ENCODE data around the gene SPECC1L. TPM values are rescaled to one million over a fixed set of nuclear protein-coding genes. Genes with fewer than 3 reads are reported as not detected.

SPECC1L gene
- total and polyA plus RNA-seq, 5 donors from 2014 or later, result 4.1 to 39.6 (median 5.8) TPM

DNA sequence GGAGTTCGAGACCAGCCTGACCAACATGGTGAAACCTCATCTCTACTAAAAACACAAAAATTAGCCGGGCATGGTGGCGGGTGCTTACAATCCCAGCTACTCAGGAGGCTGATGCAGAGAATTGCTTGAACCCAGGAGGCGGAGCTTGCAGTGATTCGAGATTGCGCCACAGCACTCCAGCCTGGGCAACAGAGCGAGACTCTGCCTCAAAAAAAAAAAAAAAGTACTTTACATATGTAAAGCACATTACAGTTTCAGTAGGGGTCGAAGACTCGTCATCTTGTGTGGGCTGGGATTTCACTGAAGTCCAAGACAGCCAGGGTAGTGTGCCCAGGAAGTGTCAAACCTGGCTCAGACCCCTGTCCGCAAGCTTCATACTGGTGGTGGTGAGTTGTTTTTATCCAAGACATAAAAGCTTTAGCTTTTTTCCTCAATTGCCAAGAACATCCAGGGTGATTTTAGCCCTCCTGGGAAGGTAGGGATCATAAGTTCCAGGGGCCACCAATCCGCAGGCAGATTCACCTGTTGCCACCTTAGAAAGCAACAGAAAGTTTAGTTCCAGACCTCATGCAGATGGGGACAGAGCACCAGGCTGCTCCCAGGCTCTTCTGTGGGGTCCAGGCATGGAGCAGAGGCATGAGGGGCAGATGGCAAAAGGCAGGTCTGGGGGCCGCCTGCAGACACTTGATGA, 135.1 kb downstream of the SPECC1L start:
- H3K9me3 Mint-ChIP-seq, result no peaks in the 10 kb centered on the region
- H3K4me3 Mint-ChIP-seq, result no peak overlapping the region
- ATAC-seq (ENCODE audit: low read depth in 2 of 2) (no peak), DNase-seq (no peak)
- Histone ChIP-seq H3K27ac (ENCODE audit: insufficient read depth, low read length, poor library complexity, severe bottlenecking) (no peak overlapping the region), H3K36me3 (ENCODE audit: control insufficient read depth, insufficient read depth, low read length) (peaks cover 8% of the 10 kb centered on the region), H3K4me1 (ENCODE audit: control insufficient read depth, insufficient read depth, low read length, poor library complexity, severe bottlenecking) (peaks cover 10% of the 10 kb centered on the region), H3K9me3 (ENCODE audit: control insufficient read depth in 2 of 2, low read length in 2 of 2) (no peaks in the 10 kb centered on the region), H3K4me3 (ENCODE audit: low read depth, low read length) (no peak overlapping the region), H3K27me3 (ENCODE audit: control insufficient read depth, insufficient read depth, low read length) (no peaks in the 10 kb centered on the region)
- H3K36me3 Mint-ChIP-seq, result peaks cover 4% of the 10 kb centered on the region
- H3K4me1 Mint-ChIP-seq, result peaks cover 2 to 37% (median 11%) of the 10 kb centered on the region in 4 donors
- H3K27ac Mint-ChIP-seq, result peak overlapping the region in 1 of 3 donors; percentile 38
- no peaks in the 10 kb centered on the region for H3K27me3 Mint-ChIP-seq

DNA sequence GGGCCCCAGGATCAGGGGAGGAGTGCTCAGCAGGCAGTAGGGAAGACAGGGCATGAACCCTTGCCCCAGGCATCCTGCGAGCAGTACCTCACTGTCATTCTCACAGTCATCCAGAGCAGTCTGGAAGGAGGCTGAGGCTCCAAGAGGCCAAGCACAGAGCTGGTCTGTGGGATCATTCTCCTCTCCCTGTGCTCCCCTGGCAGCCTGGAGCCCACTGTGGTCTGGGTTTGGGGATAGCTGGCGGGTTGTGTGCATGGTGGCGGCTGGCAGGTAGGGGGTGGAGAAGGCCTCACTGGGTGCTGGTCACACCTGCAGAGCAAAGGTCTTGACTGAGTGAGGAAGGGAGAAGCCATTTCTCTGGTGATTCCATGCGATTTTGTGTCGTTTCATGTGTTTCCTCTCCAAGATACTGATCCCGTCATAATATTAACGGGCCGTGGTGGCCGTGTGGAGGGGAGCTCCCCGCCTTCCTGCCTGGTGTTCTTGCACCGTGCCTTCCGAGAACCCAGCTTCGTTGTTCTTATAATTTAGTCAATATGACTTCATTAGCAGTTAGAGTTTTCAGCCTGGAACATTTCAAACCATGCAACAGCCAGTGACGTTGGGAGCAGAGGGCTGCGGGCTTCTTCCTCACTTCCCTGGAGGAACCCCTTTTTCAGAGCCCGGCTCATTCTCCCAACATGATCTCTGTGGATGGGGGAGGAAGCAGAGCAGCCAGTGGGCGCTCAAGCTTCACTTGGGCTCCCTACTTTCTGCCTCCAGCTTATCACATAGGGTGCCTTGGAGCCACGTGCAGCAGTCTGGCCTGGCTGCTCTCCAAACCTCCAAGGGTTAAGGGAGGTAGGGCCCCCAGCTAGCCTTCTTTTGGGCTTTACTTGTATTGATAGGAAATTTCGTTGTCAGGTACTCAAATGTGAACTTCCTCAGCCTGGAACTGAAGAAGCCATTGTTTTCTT, 136.0 kb downstream of the SPECC1L start:
- no peak overlapping the region for H3K4me3 ChIP-seq (ENCODE audit: low read depth, low read length)
- Mint-ChIP-seq H3K27ac (peak overlapping the region in 2 of 3 donors; percentile 75 to 79), H3K36me3 (peaks cover 4% of the 10 kb centered on the region), H3K4me1 (peaks cover 0 to 29% (median 9%) of the 10 kb centered on the region in 4 donors), H3K4me3 (no peak overlapping the region), H3K27me3 (no peaks in the 10 kb centered on the region), H3K9me3 (no peaks in the 10 kb centered on the region)
- H3K9me3 ChIP-seq (ENCODE audit: control insufficient read depth in 2 of 2, low read length in 2 of 2), result no peaks in the 10 kb centered on the region
- H3K36me3 ChIP-seq (ENCODE audit: control insufficient read depth, insufficient read depth, low read length), result peaks cover 12% of the 10 kb centered on the region
- H3K4me1 ChIP-seq (ENCODE audit: control insufficient read depth, insufficient read depth, low read length, poor library complexity, severe bottlenecking), result peaks cover 10% of the 10 kb centered on the region
- H3K27ac ChIP-seq (ENCODE audit: insufficient read depth, low read length, poor library complexity, severe bottlenecking), result no peak overlapping the region
- DNase-seq (no peak), ATAC-seq (ENCODE audit: low read depth in 2 of 2) (no peak)
- H3K27me3 ChIP-seq (ENCODE audit: control insufficient read depth, insufficient read depth, low read length), result no peaks in the 10 kb centered on the region

DNA sequence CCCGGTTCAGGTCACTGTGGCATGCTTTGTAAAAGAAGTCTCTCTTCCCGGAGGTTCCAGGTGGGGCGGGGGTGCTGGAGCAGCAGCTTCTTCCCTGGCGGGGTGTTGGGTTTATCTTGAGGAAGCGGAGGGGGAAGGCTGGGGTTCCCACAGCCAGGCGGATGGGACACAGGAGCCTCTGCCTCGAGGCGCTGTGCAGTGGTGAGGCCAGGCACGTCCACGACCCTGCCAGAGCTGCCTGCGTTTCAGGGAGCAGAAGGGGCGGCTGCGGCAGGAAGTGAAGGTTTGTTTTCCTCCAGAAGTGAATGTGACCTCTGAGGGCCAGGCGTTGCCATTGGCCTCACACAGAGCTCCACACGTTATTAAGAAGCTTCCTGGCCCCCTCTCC, 136.6 kb downstream of the SPECC1L start:
- H3K9me3 Mint-ChIP-seq, result no peaks in the 10 kb centered on the region
- no peaks in the 10 kb centered on the region for H3K27me3 ChIP-seq (ENCODE audit: control insufficient read depth, insufficient read depth, low read length)
- H3K4me3 ChIP-seq (ENCODE audit: low read depth, low read length), result no peak overlapping the region
- H3K27me3 Mint-ChIP-seq, result no peaks in the 10 kb centered on the region
- H3K9me3 ChIP-seq (ENCODE audit: control insufficient read depth in 2 of 2, low read length in 2 of 2), result no peaks in the 10 kb centered on the region
- ATAC-seq (ENCODE audit: low read depth in 2 of 2) (no peak), DNase-seq (peak in 1 of 3 donors; percentile 26)
- H3K4me1 Mint-ChIP-seq, result peaks cover 0 to 29% (median 9%) of the 10 kb centered on the region in 4 donors
- peak overlapping the region in 1 of 4 donors; percentile 50 for H3K4me3 Mint-ChIP-seq
- peaks cover 4% of the 10 kb centered on the region for H3K36me3 Mint-ChIP-seq
- peaks cover 10% of the 10 kb centered on the region for H3K4me1 ChIP-seq (ENCODE audit: control insufficient read depth, insufficient read depth, low read length, poor library complexity, severe bottlenecking)
- no peak overlapping the region for H3K27ac ChIP-seq (ENCODE audit: insufficient read depth, low read length, poor library complexity, severe bottlenecking)
- peaks cover 17% of the 10 kb centered on the region for H3K36me3 ChIP-seq (ENCODE audit: control insufficient read depth, insufficient read depth, low read length)
- H3K27ac Mint-ChIP-seq, result peak overlapping the region; percentile 75 to 79 (median 76)

- Mint-ChIP-seq H3K36me3 (peaks cover 4% of the 10 kb centered on the region), H3K27me3 (no peaks in the 10 kb centered on the region), H3K9me3 (no peaks in the 10 kb centered on the region), H3K4me3 (no peak overlapping the region), H3K4me1 (peaks cover 0 to 29% (median 9%) of the 10 kb centered on the region in 4 donors), H3K27ac (peak overlapping the region; percentile 62 to 79 (median 74))
- DNase-seq (no peak), ATAC-seq (ENCODE audit: low read depth in 2 of 2) (no peak)
- no peaks in the 10 kb centered on the region for H3K27me3 ChIP-seq (ENCODE audit: control insufficient read depth, insufficient read depth, low read length)
- H3K27ac ChIP-seq (ENCODE audit: insufficient read depth, low read length, poor library complexity, severe bottlenecking), result no peak overlapping the region
- peaks cover 10% of the 10 kb centered on the region for H3K4me1 ChIP-seq (ENCODE audit: control insufficient read depth, insufficient read depth, low read length, poor library complexity, severe bottlenecking)
- H3K9me3 ChIP-seq (ENCODE audit: control insufficient read depth in 2 of 2, low read length in 2 of 2), result no peaks in the 10 kb centered on the region
- H3K36me3 ChIP-seq (ENCODE audit: control insufficient read depth, insufficient read depth, low read length), result peaks cover 20% of the 10 kb centered on the region
- no peak overlapping the region for H3K4me3 ChIP-seq (ENCODE audit: low read depth, low read length)
Measured at GRCh38 chr22:24407884-24408283, 137.3 kb downstream of the SPECC1L start.

DNA sequence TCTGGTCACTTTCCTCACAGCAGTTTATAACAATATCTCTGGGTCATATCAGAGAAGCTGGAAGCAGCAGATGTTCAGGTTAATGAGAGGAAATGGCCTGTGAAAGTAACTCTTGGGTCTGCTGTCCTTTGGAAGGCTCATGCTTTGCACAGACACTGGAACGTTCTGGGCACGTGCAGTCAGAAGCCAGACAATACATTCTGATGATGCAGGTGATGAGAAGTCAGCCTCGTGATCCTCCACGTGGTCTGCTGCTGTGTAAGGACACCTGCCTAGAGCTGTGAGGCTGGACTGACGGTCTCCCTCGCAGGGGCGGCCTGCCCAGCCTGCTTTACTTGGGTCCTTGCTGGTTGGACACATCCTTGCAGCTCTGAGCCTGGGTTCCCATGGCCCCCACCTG, 138.0 kb downstream of the SPECC1L start:
- Histone ChIP-seq H3K4me3 (ENCODE audit: low read depth, low read length) (no peak overlapping the region), H3K27me3 (ENCODE audit: control insufficient read depth, insufficient read depth, low read length) (no peaks in the 10 kb centered on the region), H3K27ac (ENCODE audit: insufficient read depth, low read length, poor library complexity, severe bottlenecking) (no peak overlapping the region), H3K4me1 (ENCODE audit: control insufficient read depth, insufficient read depth, low read length, poor library complexity, severe bottlenecking) (peaks cover 10% of the 10 kb centered on the region), H3K9me3 (ENCODE audit: control insufficient read depth in 2 of 2, low read length in 2 of 2) (no peaks in the 10 kb centered on the region), H3K36me3 (ENCODE audit: control insufficient read depth, insufficient read depth, low read length) (peaks cover 22% of the 10 kb centered on the region)
- H3K4me1 Mint-ChIP-seq, result peaks cover 0 to 29% (median 9%) of the 10 kb centered on the region in 4 donors
- no peaks in the 10 kb centered on the region for H3K27me3 Mint-ChIP-seq
- H3K9me3 Mint-ChIP-seq, result no peaks in the 10 kb centered on the region
- peak overlapping the region in 1 of 3 donors; percentile 56 for H3K27ac Mint-ChIP-seq
- peaks cover 6% of the 10 kb centered on the region for H3K36me3 Mint-ChIP-seq
- ATAC-seq (ENCODE audit: low read depth in 2 of 2) (no peak), DNase-seq (no peak)
- H3K4me3 Mint-ChIP-seq, result no peak overlapping the region

GRCh38 chr22:24409707-24410106, 139.1 kb downstream of the SPECC1L start:
- peak overlapping the region in 2 of 3 donors; percentile 52 to 92 for H3K27ac Mint-ChIP-seq
- peaks cover 10% of the 10 kb centered on the region for H3K4me1 ChIP-seq (ENCODE audit: control insufficient read depth, insufficient read depth, low read length, poor library complexity, severe bottlenecking)
- no peak for ATAC-seq (ENCODE audit: low read depth in 2 of 2)

DNA sequence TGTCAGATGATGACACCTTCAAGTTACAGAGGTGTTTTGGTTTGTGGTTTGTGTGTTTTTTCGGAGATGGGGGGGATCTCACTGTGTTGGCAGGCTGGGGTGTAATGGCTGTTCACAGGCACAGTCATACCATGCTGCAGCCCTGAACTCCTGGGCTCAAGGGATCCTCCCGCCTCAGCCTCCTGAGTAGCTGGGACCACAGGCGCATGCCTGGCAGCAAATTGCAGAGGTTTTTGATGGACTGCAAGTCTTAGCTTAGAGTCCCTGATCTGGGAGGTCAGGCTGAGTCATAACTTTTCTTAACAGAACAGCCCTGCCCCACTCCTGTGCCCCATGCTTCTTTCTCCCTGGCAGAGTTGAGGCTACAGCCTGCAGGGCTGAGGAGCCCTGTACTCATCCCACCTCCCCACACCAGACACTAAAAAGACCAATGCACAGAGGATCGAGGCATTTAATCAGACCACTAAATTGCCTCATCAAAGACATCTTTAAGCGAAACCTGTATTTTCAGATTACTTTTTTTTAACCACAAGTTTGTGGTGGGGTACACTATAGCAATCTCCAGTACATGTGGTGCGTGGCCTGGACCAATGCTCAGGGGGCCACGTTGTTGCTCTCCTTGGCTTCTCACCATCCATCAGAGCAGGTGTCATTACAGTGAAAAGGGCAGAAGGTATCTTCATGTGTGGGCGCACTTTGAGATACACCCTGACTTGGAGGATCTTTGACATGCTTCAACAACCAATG, 139.7 kb downstream of the SPECC1L start:
- Mint-ChIP-seq H3K36me3 (peaks cover 11% of the 10 kb centered on the region), H3K4me1 (peaks cover 0 to 29% (median 9%) of the 10 kb centered on the region in 4 donors), H3K27me3 (no peaks in the 10 kb centered on the region), H3K4me3 (no peak overlapping the region), H3K27ac (peak overlapping the region; percentile 50 to 92 (median 52)), H3K9me3 (no peaks in the 10 kb centered on the region)
- Histone ChIP-seq H3K36me3 (ENCODE audit: control insufficient read depth, insufficient read depth, low read length) (peaks cover 27% of the 10 kb centered on the region), H3K4me1 (ENCODE audit: control insufficient read depth, insufficient read depth, low read length, poor library complexity, severe bottlenecking) (peaks cover 10% of the 10 kb centered on the region), H3K27me3 (ENCODE audit: control insufficient read depth, insufficient read depth, low read length) (no peaks in the 10 kb centered on the region), H3K27ac (ENCODE audit: insufficient read depth, low read length, poor library complexity, severe bottlenecking) (no peak overlapping the region), H3K4me3 (ENCODE audit: low read depth, low read length) (no peak overlapping the region), H3K9me3 (ENCODE audit: control insufficient read depth in 2 of 2, low read length in 2 of 2) (no peaks in the 10 kb centered on the region)
- DNase-seq (peak in 1 of 3 donors; percentile 22), ATAC-seq (ENCODE audit: low read depth in 2 of 2) (peak; percentile 27 to 52)

More at GRCh38 chr22:24409707-24410106, 139.1 kb downstream of the SPECC1L start:
- no peak overlapping the region for H3K4me3 Mint-ChIP-seq
- H3K4me1 Mint-ChIP-seq, result peaks cover 0 to 29% (median 9%) of the 10 kb centered on the region in 4 donors
- no peaks in the 10 kb centered on the region for H3K27me3 Mint-ChIP-seq
- H3K36me3 Mint-ChIP-seq, result peaks cover 6% of the 10 kb centered on the region
- peaks cover 27% of the 10 kb centered on the region for H3K36me3 ChIP-seq (ENCODE audit: control insufficient read depth, insufficient read depth, low read length)
- H3K9me3 Mint-ChIP-seq, result no peaks in the 10 kb centered on the region
- no peak for DNase-seq
- H3K9me3 ChIP-seq (ENCODE audit: control insufficient read depth in 2 of 2, low read length in 2 of 2), result no peaks in the 10 kb centered on the region
- no peak overlapping the region for H3K27ac ChIP-seq (ENCODE audit: insufficient read depth, low read length, poor library complexity, severe bottlenecking)
- no peaks in the 10 kb centered on the region for H3K27me3 ChIP-seq (ENCODE audit: control insufficient read depth, insufficient read depth, low read length)
- H3K4me3 ChIP-seq (ENCODE audit: low read depth, low read length), result no peak overlapping the region
